Astrocyte (in vitro differentiated cells and primary cell): Measurements from ENCODE around the gene INTS2. TPM values are rescaled to one million over a fixed set of nuclear protein-coding genes. Genes with fewer than 3 reads are reported as not detected.
"Not testable (repeated sequence)": the region's sequence is repeated elsewhere in the genome, so short reads cannot be mapped to it uniquely, and the experiment has no call there.

Experiments
- DNase-seq: peaks from one replicate; pipeline ENCODE4 v3.0.0-alpha.2; 2010; ENCODE audit warnings: low read depth
- FAIRE-seq: peaks from 2 replicates; lab custom pipeline; 2011; peaks lifted over from hg19 to GRCh38; lab: Jason Lieb, UNC
- H2AFZ ChIP-seq: 2 replicates; pipeline ENCODE4 v1.6.0; 2012; ENCODE audit warnings: low read depth, low read length, inconsistent platforms
- H3K27ac ChIP-seq: 2 replicates; pipeline ENCODE4 v1.5.1; 2011; ENCODE audit warnings: low read depth, low read length, inconsistent platforms
- H3K27me3 ChIP-seq: 2 replicates; pipeline ENCODE4 v1.6.0; 2011; ENCODE audit warnings: low read length, inconsistent platforms; ENCODE audit not compliant: insufficient read depth
- H3K36me3 ChIP-seq: 2 replicates; pipeline ENCODE4 v1.5.1; 2011; ENCODE audit warnings: low read length, inconsistent platforms; ENCODE audit not compliant: insufficient read depth
- H3K4me1 ChIP-seq: 2 replicates; pipeline ENCODE4 v1.5.1; 2011; ENCODE audit warnings: low read length, inconsistent platforms; ENCODE audit not compliant: insufficient read depth
- H3K4me2 ChIP-seq: 2 replicates; pipeline ENCODE4 v1.6.0; 2012; ENCODE audit warnings: low read length, inconsistent platforms
- H3K4me3 ChIP-seq: 2 replicates; pipeline ENCODE4 v1.5.1; 2011; ENCODE audit warnings: low read depth, mild to moderate bottlenecking, low read length, inconsistent platforms; ENCODE audit not compliant: insufficient read depth
- H3K79me2 ChIP-seq: 2 replicates; pipeline ENCODE4 v1.6.0; 2012; ENCODE audit warnings: mild to moderate bottlenecking, low read length, inconsistent platforms; ENCODE audit not compliant: insufficient read depth
- H3K9ac ChIP-seq: 2 replicates; pipeline ENCODE4 v1.6.0; 2012; ENCODE audit warnings: mild to moderate bottlenecking, low read length, inconsistent platforms
- H3K9me3 ChIP-seq: 2 replicates; pipeline ENCODE4 v1.5.1; 2012; ENCODE audit warnings: low read depth, mild to moderate bottlenecking, low read length, inconsistent platforms; ENCODE audit not compliant: insufficient read depth
- H4K20me1 ChIP-seq: 2 replicates; pipeline ENCODE4 v1.6.0; 2012; ENCODE audit warnings: low read length, inconsistent platforms; ENCODE audit not compliant: insufficient read depth
- H3K27ac Mint-ChIP-seq: one replicate; pipeline ENCODE4 v1.8.0; 2021; ENCODE audit warnings: mild to moderate bottlenecking, mixed read lengths; ENCODE audit not compliant: unreplicated experiment
- H3K27me3 Mint-ChIP-seq: one replicate; pipeline ENCODE4 v1.8.0; 2021; ENCODE audit warnings: low read depth, mixed read lengths; ENCODE audit not compliant: unreplicated experiment
- H3K36me3 Mint-ChIP-seq: one replicate; pipeline ENCODE4 v1.8.0; 2021; ENCODE audit warnings: low read depth, mixed read lengths; ENCODE audit not compliant: unreplicated experiment
- H3K4me1 Mint-ChIP-seq: one replicate; pipeline ENCODE4 v1.8.0; 2021; ENCODE audit warnings: low read depth, mixed read lengths; ENCODE audit not compliant: unreplicated experiment
- H3K4me3 Mint-ChIP-seq: one replicate; pipeline ENCODE4 v1.8.0; 2021; ENCODE audit warnings: mild to moderate bottlenecking, moderate library complexity, mixed read lengths; ENCODE audit not compliant: unreplicated experiment
- H3K9me3 Mint-ChIP-seq: one replicate; pipeline ENCODE4 v1.8.0; 2021; ENCODE audit warnings: mild to moderate bottlenecking, mixed read lengths; ENCODE audit not compliant: unreplicated experiment
- EZH2 ChIP-seq: IDR thresholded peaks from 2 replicates; pipeline ENCODE4 v1.6.1; 2012; ENCODE audit warnings: mild to moderate bottlenecking, low read length, inconsistent platforms; ENCODE audit not compliant: insufficient read depth
- total RNA-seq: library from RNA; stranded (reverse); gene quantifications from 2 replicates; pipeline ENCODE4 v1.2.1, GENCODE V29; 2021

INTS2 gene
- total RNA-seq, 1 donor from 2014 or later = 9.3 TPM

DNA sequence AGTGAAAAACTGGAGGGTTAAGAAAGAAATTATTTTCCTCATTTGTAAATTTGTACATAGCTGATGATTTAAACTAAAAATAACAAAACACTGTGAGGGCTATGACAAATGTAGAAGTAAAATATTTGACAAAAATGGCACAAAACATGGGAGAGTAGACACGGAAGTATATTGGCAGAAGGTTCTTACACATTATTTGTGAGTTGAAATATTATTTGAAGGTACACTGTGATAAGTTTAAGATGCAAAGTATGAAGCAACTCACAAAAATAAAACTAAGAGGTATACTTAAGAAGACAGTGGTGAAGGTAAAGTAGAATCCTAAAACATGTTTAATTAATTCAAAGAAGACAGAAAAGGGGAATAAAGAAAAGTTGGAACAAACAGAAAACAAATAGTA, 99.1 kb downstream of the INTS2 start:
- no peak overlapping the region for H3K27ac Mint-ChIP-seq
- H3K4me3 Mint-ChIP-seq = no peak overlapping the region
- Histone ChIP-seq H3K4me2 (no peak overlapping the region), H3K36me3 (no peaks in the 10 kb centered on the region), H2AFZ (no peak overlapping the region), H4K20me1 (no peaks in the 10 kb centered on the region), H3K4me1 (peaks cover 5% of the 10 kb centered on the region), H3K27me3 (no peaks in the 10 kb centered on the region), H3K9me3 (no peaks in the 10 kb centered on the region), H3K27ac (no peak overlapping the region), H3K79me2 (peaks cover 39% of the 10 kb centered on the region), H3K9ac (no peak overlapping the region), H3K4me3 (no peak overlapping the region)
- DNase-seq (no peak), FAIRE-seq (no peak)
- H3K36me3 Mint-ChIP-seq = peaks cover 4% of the 10 kb centered on the region
- no peaks in the 10 kb centered on the region for H3K27me3 Mint-ChIP-seq
- peaks cover 1% of the 10 kb centered on the region for H3K4me1 Mint-ChIP-seq
- no peaks in the 10 kb centered on the region for H3K9me3 Mint-ChIP-seq
- TF ChIP-seq EZH2 = no peak

DNA sequence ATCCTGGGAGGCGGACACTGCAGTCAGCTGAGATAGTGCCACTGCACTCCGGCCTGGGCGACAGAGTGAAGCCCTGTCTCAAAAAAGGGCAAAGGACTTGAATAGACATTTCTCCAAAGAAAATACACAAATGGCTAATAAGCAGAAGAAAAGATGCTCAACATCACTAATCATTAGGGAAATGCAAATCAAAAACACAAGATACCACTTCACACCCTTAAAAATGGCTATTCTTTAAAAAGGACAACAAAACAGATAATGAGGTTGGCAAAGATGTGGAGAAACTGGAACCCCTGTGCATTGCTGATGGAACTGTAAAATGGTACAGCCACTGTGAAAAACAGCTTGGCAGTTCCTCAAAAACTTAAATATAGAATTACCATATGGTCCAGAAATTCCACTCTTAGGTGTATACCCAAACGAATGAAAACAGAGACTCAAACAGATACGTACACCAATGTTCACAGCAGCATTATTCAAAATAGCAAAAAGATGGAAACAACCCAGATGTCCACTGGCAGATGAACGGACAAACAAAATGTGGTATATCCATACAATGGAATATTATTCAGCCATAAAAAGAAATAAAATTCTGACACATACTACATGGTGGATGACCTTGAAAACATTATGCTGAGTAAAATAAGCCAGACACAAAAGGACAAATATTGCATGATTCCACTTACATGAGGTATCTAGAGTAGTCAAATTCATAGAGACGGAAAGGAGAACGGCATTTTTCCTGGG, 100.0 kb downstream of the INTS2 start:
- Mint-ChIP-seq H3K27ac (no peak overlapping the region), H3K4me1 (no peaks in the 10 kb centered on the region), H3K27me3 (no peaks in the 10 kb centered on the region), H3K36me3 (peaks cover 4% of the 10 kb centered on the region), H3K4me3 (no peak overlapping the region), H3K9me3 (no peaks in the 10 kb centered on the region)
- no peak overlapping the region for H3K27ac ChIP-seq
- no peak overlapping the region for H2AFZ ChIP-seq
- H3K4me1 ChIP-seq = no peaks in the 10 kb centered on the region
- TF ChIP-seq EZH2 = no peak
- H4K20me1 ChIP-seq = no peaks in the 10 kb centered on the region
- H3K4me2 ChIP-seq = no peak overlapping the region
- H3K27me3 ChIP-seq = no peaks in the 10 kb centered on the region
- H3K4me3 ChIP-seq = no peak overlapping the region
- H3K9me3 ChIP-seq = no peaks in the 10 kb centered on the region
- FAIRE-seq (no peak), DNase-seq (no peak)
- H3K79me2 ChIP-seq = peaks cover 39% of the 10 kb centered on the region
- no peaks in the 10 kb centered on the region for H3K36me3 ChIP-seq
- no peak overlapping the region for H3K9ac ChIP-seq

DNA sequence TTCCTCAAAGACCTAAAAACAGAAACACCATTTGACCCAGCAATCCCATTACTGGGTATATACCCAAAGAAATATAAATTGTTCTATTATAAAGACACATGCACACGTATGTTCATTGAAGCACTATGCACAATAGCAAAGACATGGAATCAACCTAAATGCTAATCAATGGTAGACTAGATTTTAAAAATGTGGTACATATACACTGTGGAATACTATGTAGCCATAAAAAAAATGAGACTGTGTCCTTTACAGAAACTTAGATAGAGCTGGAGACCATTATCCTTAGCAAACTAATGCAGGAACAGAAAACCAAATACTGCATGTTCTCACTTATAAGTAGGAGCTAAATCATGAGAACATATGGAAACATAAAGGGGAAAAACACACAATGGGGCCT, 100.9 kb downstream of the INTS2 start:
- not testable (repeated sequence) for DNase-seq, H4K20me1 ChIP-seq, H3K36me3 Mint-ChIP-seq, H3K27ac Mint-ChIP-seq, H3K4me1 Mint-ChIP-seq, H3K36me3 ChIP-seq, H3K4me3 ChIP-seq, H3K4me1 ChIP-seq, H3K9me3 ChIP-seq, FAIRE-seq, H3K27me3 ChIP-seq, H3K27ac ChIP-seq, H3K9me3 Mint-ChIP-seq, H3K4me3 Mint-ChIP-seq, H3K27me3 Mint-ChIP-seq, H3K9ac ChIP-seq, H3K4me2 ChIP-seq, H2AFZ ChIP-seq
- peaks cover 39% of the 10 kb centered on the region for H3K79me2 ChIP-seq

DNA sequence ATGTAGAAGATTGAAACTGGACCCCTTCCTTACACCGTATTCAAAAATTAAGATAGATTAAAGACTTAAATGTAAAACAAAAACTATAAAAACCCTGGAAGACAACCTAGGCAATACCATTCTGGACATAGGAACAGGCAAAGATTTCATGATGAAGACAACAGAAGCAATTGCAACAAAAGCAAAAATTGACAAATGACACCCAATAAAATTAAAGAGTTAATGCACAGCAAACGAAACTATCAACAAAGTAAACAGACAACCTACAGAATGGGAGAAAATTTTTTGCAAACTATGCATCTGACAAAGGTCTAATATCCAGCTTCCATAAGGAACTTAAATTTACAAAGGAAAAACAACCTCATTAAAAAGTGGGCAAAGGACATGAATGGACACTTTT, 101.6 kb downstream of the INTS2 start:
- FAIRE-seq, H3K27ac ChIP-seq, H3K27me3 ChIP-seq, H3K9me3 ChIP-seq, H3K9me3 Mint-ChIP-seq, H3K4me2 ChIP-seq, H3K27me3 Mint-ChIP-seq, H3K9ac ChIP-seq, DNase-seq, H2AFZ ChIP-seq, H3K36me3 ChIP-seq, H4K20me1 ChIP-seq, H3K4me1 ChIP-seq, H3K4me3 Mint-ChIP-seq, H3K36me3 Mint-ChIP-seq, H3K4me3 ChIP-seq, H3K4me1 Mint-ChIP-seq: not testable (repeated sequence)
- H3K27ac Mint-ChIP-seq = peak overlapping the region; percentile 18
- peaks cover 39% of the 10 kb centered on the region for H3K79me2 ChIP-seq
